ENCODE measurements around the gene SHTN1.

SHTN1 gene

DNA sequence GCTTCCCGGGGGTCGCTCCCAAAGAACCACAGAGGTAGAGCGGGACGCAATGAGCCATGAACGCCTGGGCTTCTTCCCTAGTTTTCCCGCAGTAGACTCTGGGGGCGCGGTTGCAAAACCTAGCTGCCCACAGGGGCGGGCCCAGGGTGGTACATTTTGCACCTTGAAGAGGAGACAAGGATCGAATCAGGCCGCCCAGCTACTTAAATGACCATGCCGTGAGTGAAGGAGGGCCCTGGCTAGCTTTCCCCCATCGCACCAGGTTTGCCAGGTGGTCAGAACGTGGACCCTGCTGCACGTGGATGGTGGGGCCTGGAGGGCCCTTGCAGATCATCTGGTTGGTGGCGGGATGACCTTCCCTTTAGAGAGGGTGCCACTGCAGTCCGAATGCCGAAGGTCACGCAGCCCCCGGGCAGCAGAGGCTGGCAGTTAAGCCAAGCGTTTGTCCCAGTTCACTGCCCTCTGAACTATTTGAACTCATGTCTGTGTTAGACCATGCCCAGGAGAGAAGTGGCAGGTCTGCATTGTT is 604 bp upstream of the SHTN1 start:
- DNase-seq (ENCODE audit: low read depth in 1 of 2, low spot score in 1 of 2), result no peak
- peaks cover 12% of the 10 kb centered on the region for H3K27me3 ChIP-seq (ENCODE audit: insufficient read depth, poor library complexity, severe bottlenecking)
- TF ChIP-seq GABPA (IDR thresholded peaks at IDR 0.05; ENCODE audit: low read depth), result no peak
- TF ChIP-seq, protein P1, sequence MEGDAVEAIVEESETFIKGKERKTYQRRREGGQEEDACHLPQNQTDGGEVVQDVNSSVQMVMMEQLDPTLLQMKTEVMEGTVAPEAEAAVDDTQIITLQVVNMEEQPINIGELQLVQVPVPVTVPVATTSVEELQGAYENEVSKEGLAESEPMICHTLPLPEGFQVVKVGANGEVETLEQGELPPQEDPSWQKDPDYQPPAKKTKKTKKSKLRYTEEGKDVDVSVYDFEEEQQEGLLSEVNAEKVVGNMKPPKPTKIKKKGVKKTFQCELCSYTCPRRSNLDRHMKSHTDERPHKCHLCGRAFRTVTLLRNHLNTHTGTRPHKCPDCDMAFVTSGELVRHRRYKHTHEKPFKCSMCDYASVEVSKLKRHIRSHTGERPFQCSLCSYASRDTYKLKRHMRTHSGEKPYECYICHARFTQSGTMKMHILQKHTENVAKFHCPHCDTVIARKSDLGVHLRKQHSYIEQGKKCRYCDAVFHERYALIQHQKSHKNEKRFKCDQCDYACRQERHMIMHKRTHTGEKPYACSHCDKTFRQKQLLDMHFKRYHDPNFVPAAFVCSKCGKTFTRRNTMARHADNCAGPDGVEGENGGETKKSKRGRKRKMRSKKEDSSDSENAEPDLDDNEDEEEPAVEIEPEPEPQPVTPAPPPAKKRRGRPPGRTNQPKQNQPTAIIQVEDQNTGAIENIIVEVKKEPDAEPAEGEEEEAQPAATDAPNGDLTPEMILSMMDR (IDR thresholded peaks at IDR 0.05; ENCODE audit: insufficient read depth, low read length), result no peak
- TF ChIP-seq, protein P2, sequence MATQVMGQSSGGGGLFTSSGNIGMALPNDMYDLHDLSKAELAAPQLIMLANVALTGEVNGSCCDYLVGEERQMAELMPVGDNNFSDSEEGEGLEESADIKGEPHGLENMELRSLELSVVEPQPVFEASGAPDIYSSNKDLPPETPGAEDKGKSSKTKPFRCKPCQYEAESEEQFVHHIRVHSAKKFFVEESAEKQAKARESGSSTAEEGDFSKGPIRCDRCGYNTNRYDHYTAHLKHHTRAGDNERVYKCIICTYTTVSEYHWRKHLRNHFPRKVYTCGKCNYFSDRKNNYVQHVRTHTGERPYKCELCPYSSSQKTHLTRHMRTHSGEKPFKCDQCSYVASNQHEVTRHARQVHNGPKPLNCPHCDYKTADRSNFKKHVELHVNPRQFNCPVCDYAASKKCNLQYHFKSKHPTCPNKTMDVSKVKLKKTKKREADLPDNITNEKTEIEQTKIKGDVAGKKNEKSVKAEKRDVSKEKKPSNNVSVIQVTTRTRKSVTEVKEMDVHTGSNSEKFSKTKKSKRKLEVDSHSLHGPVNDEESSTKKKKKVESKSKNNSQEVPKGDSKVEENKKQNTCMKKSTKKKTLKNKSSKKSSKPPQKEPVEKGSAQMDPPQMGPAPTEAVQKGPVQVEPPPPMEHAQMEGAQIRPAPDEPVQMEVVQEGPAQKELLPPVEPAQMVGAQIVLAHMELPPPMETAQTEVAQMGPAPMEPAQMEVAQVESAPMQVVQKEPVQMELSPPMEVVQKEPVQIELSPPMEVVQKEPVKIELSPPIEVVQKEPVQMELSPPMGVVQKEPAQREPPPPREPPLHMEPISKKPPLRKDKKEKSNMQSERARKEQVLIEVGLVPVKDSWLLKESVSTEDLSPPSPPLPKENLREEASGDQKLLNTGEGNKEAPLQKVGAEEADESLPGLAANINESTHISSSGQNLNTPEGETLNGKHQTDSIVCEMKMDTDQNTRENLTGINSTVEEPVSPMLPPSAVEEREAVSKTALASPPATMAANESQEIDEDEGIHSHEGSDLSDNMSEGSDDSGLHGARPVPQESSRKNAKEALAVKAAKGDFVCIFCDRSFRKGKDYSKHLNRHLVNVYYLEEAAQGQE (IDR thresholded peaks at IDR 0.05; ENCODE audit: insufficient replicate concordance, low read depth), result no peak
- no peak for TF ChIP-seq SPI1 (IDR thresholded peaks at IDR 0.05; ENCODE audit: borderline replicate concordance, low read depth)
- no peak for TF ChIP-seq POLR2AphosphoS5 (IDR thresholded peaks at IDR 0.05; ENCODE audit: low read depth)
- no peak overlapping the region for H3K27ac ChIP-seq (replicated peaks)
- peak overlapping the region; percentile 63 for H3K4me3 ChIP-seq (replicated peaks; ENCODE audit: insufficient read depth, low read length)

DNA sequence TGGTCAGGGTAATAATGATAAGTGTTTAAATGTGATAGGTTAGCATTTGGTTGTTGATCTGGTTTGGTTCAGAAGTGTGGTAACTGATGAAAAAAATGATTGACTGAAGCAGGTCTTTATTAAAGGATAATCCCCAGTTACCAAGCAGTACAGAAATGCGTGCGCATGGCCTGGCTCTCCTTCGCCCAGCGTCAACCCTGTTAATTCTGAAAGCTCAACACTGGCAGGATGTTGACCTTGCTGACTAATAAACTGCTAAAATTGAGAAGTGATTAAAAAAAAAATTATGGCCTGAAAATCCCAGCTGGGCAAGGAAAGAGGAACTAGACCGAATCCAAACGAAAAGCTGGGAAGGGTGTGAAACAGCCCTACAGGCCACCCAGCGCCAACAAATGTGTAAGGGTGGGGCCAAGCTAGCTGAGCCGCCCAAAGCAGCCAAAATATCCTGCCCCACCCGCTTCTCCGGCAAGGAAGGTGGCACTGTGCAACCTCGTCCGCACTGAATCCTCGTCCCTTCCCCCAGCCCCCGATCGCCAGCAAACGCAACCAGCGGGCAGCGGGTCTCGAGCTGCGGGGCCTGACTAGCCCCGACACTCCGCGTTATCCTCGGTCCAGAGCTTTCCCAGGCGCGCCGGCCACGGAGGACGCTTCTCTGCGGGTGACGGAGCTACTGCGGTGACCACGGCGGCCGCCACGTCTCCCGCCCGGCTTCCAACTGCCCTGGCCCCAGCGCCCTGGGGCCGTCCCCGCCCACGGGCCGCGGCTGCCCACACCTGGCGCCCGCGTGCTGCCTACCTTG is 561 bp downstream of the SHTN1 start:
- Histone ChIP-seq H3K27ac (replicated peaks) (no peak overlapping the region), H3K27me3 (ENCODE audit: insufficient read depth, poor library complexity, severe bottlenecking) (peaks cover 12% of the 10 kb centered on the region), H3K4me3 (replicated peaks; ENCODE audit: insufficient read depth, low read length) (peak overlapping the region; percentile 63)
- DNase-seq (ENCODE audit: low read depth in 1 of 2, low spot score in 1 of 2), result peak; percentile 4 to 40
- 0 out of 2 replicates have a peak, but pooled peaks have one; percentile 28 for TF ChIP-seq POLR2AphosphoS5 (IDR thresholded peaks at IDR 0.05; ENCODE audit: low read depth)
- TF ChIP-seq, protein P2 (IDR thresholded peaks at IDR 0.05; ENCODE audit: insufficient replicate concordance, low read depth), result no peak
- no peak for TF ChIP-seq SPI1 (IDR thresholded peaks at IDR 0.05; ENCODE audit: borderline replicate concordance, low read depth)
- TF ChIP-seq, protein P1 (IDR thresholded peaks at IDR 0.05; ENCODE audit: insufficient read depth, low read length), result no peak
- no peak for TF ChIP-seq GABPA (IDR thresholded peaks at IDR 0.05; ENCODE audit: low read depth)

DNA sequence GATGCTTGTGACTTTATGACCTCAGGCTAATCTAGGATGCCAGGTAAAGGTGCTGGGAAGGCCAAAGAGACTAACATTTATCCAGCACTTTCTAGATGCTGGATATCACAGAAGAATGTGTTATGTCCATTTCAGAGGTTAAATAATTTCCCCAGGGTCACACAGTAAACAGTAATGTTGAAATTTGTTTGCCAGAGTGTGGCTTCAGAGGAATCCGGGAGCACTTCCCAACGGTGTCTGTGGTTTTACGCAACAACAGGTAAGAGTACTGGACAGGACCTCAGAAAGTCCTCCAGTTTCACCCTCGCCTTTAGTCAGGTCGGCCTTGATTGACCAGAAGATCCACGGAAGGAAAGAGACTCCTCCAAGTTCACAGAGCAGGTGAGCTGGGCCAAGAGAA is 1.7 kb downstream of the SHTN1 start:
- H3K27me3 ChIP-seq (ENCODE audit: insufficient read depth, poor library complexity, severe bottlenecking), result peaks cover 12% of the 10 kb centered on the region

More for the DNA sequence above, 1.7 kb downstream of the SHTN1 start:
- Histone ChIP-seq H3K27ac (replicated peaks) (no peak overlapping the region), H3K4me3 (replicated peaks; ENCODE audit: insufficient read depth, low read length) (no peak overlapping the region)
- TF ChIP-seq, protein P2 (IDR thresholded peaks at IDR 0.05; ENCODE audit: insufficient replicate concordance, low read depth), result no peak
- TF ChIP-seq POLR2AphosphoS5 (IDR thresholded peaks at IDR 0.05; ENCODE audit: low read depth) (no peak), GABPA (IDR thresholded peaks at IDR 0.05; ENCODE audit: low read depth) (no peak), SPI1 (IDR thresholded peaks at IDR 0.05; ENCODE audit: borderline replicate concordance, low read depth) (no peak)
- TF ChIP-seq, protein P1 (IDR thresholded peaks at IDR 0.05; ENCODE audit: insufficient read depth, low read length), result no peak
- DNase-seq (ENCODE audit: low read depth in 1 of 2, low spot score in 1 of 2), result no peak
